HCT116 (cell line): ENCODE data around the gene CASP12. TPM values are rescaled to one million over a fixed set of nuclear protein-coding genes. Genes with fewer than 3 reads are reported as not detected.

Experiments
- ATAC-seq: fragments of 200-7000 bp; cut with Tn5 transposase; 2 replicates; pipeline ENCODE4 v1.9.1; 2020; ENCODE audit warnings: mild to moderate bottlenecking, moderate library complexity
- BruUV-seq: library from RNA; stranded (reverse); fragments of 400-500 nt; replicated peaks from 2 replicates; lab custom pipeline; 2021; lab: Mats Ljungman, UMichigan
- CTCF ChIA-PET: fragments of 300-600 bp; sonication (Branson Sonifier 250); formaldehyde crosslinking; loops from one replicate; lab custom pipeline; 2021; ENCODE audit warnings: antibody characterized with exemption; lab: Charles Lee
- POLR2A ChIA-PET: fragments of 300-600, 350-600 bp; sonication (Branson Sonifier 250); formaldehyde crosslinking; loops from one replicate; lab custom pipeline; 2021; ENCODE audit warnings: antibody characterized with exemption; lab: Charles Lee
- RAD21 ChIA-PET, 2 experiments: fragments of 300-600 bp; sonication (Branson Sonifier 250); formaldehyde crosslinking; loops; one replicate each; lab custom pipeline; 2023; ENCODE audit warnings: low total read pairs in 2 of 2; ENCODE audit not compliant: uncharacterized antibody in 2 of 2, unreplicated experiment in 2 of 2, low non-redundant PET in 1 of 2; lab: Charles Lee
- DNase-seq: peaks from one replicate; pipeline ENCODE4 v3.0.0-alpha.2; 2010; ENCODE audit warnings: low read depth, low spot score
- H2AFZ ChIP-seq: fragments of 200-600 bp; shearing (Covaris generic), sonication (generic); 2 replicates; pipeline ENCODE4 v1.6.1; 2017; ENCODE audit warnings: low read depth, mixed run types, mixed read lengths, antibody characterized with exemption, low read length; ENCODE audit not compliant: poor library complexity, severe bottlenecking
- H3K27ac ChIP-seq: 2 replicates; pipeline ENCODE4 v1.5.1; 2012; ENCODE audit warnings: low read depth, low read length
- H3K27me3 ChIP-seq: fragments of 200-600 bp; sonication (generic); 2 replicates; pipeline ENCODE4 v1.6.1; 2016; ENCODE audit warnings: mixed run types, low read length, mixed read lengths; ENCODE audit not compliant: insufficient read depth
- H3K36me3 ChIP-seq, 2 experiments: fragments of 200-500 bp in 1 of 2; fragments of 200-600 bp in 1 of 2; sonication (Bioruptor generic) in 1 of 2; sonication (generic) in 1 of 2; 2 replicates each; pipeline versions ENCODE4 v1.5.1 to v1.6.1; 2014 to 2016; ENCODE audit warnings: low read length in 2 of 2, inconsistent platforms in 1 of 2, mixed read lengths in 1 of 2, mixed run types in 1 of 2; ENCODE audit not compliant: insufficient read depth in 2 of 2, control insufficient read depth in 1 of 2
- H3K4me1 ChIP-seq, 2 experiments: fragments of 200-600 bp in 1 of 2; sonication (generic) in 1 of 2; 2 replicates each; pipeline versions ENCODE4 v1.5.1 to v1.6.1; 2012 to 2017; ENCODE audit warnings: low read length in 2 of 2, inconsistent platforms in 1 of 2, mild to moderate bottlenecking in 1 of 2, mixed read lengths in 1 of 2, mixed run types in 1 of 2, moderate library complexity in 1 of 2; ENCODE audit not compliant: insufficient read depth in 2 of 2, control insufficient read depth in 1 of 2
- H3K4me2 ChIP-seq: fragments of 200-600 bp; sonication (generic); 2 replicates; pipeline ENCODE4 v1.6.1; 2017; ENCODE audit warnings: mixed run types, low read length, mixed read lengths
- H3K4me3 ChIP-seq, 2 experiments: fragments of 200-600 bp in 1 of 2; sonication (generic) in 1 of 2; replicated peaks in 1 of 2; 2 replicates each; pipeline ENCODE4 v1.5.1; 2011 to 2016; ENCODE audit warnings: low read length in 2 of 2, control low read depth in 1 of 2, low read depth in 1 of 2, mild to moderate bottlenecking in 1 of 2, mixed read lengths in 1 of 2, mixed run types in 1 of 2
- H3K79me2 ChIP-seq: fragments of 200-600 bp; sonication (generic); 2 replicates; pipeline ENCODE4 v1.6.1; 2017; ENCODE audit warnings: mild to moderate bottlenecking, mixed run types, low read length, moderate library complexity, mixed read lengths; ENCODE audit not compliant: insufficient read depth
- H3K9ac ChIP-seq: fragments of 200-600 bp; sonication (generic); 2 replicates; pipeline ENCODE4 v1.6.1; 2016; ENCODE audit warnings: low read length, mixed read lengths
- H3K9me2 ChIP-seq: fragments of 200-600 bp; sonication (generic), shearing (Covaris generic); 2 replicates; pipeline ENCODE4 v1.6.1; 2017; ENCODE audit warnings: mixed run types, mild to moderate bottlenecking, moderate library complexity; ENCODE audit not compliant: insufficient read depth
- H3K9me3 ChIP-seq, 2 experiments: fragments of 200-500 bp in 1 of 2; fragments of 200-600 bp in 1 of 2; sonication (Bioruptor generic) in 1 of 2; sonication (generic) in 1 of 2; 2 replicates each; pipeline ENCODE4 v1.6.1; 2014 to 2017; ENCODE audit warnings: low read length in 2 of 2, mixed read lengths in 2 of 2, inconsistent platforms in 1 of 2, low read depth in 1 of 2, mild to moderate bottlenecking in 1 of 2, mixed run types in 1 of 2, moderate library complexity in 1 of 2; ENCODE audit not compliant: control insufficient read depth in 1 of 2, insufficient read depth in 1 of 2
- H4K20me1 ChIP-seq: fragments of 200-600 bp; sonication (generic), shearing (Covaris generic); 2 replicates; pipeline ENCODE4 v1.6.1; 2017; ENCODE audit warnings: mixed run types, mild to moderate bottlenecking, moderate library complexity; ENCODE audit not compliant: insufficient read depth
- CBX3 ChIP-seq: IDR thresholded peaks from 2 replicates; pipeline ENCODE4 v1.6.1; 2012; ENCODE audit warnings: low read depth
- CEBPB ChIP-seq: IDR thresholded peaks from 2 replicates; pipeline ENCODE4 v1.6.1; 2012; ENCODE audit warnings: low read depth
- ELF1 ChIP-seq: IDR thresholded peaks from 2 replicates; pipeline ENCODE4 v1.6.1; 2012; ENCODE audit warnings: low read depth, borderline replicate concordance
- EZH2phosphoT487 ChIP-seq: fragments of 200-600 bp; IDR thresholded peaks from 2 replicates; pipeline ENCODE4 v1.6.1; 2018; ENCODE audit warnings: antibody characterized with exemption, borderline replicate concordance
- JUND ChIP-seq: IDR thresholded peaks from 2 replicates; pipeline ENCODE4 v1.6.1; 2012
- POLR2A ChIP-seq: IDR thresholded peaks from 2 replicates; pipeline ENCODE4 v1.7.0; 2011; ENCODE audit warnings: borderline replicate concordance; ENCODE audit not compliant: insufficient read depth, insufficient read length; ENCODE audit errors: extremely low read depth
- RAD21 ChIP-seq: IDR thresholded peaks from 2 replicates; pipeline ENCODE4 v1.6.1; 2012; ENCODE audit warnings: low read depth, mild to moderate bottlenecking
- SIN3A ChIP-seq: IDR thresholded peaks from 2 replicates; pipeline ENCODE4 v1.6.1; 2012; ENCODE audit warnings: low read depth
- SP1 ChIP-seq: IDR thresholded peaks from 2 replicates; pipeline ENCODE4 v1.6.1; 2012; ENCODE audit warnings: low read depth
- TCF7L2 ChIP-seq: IDR thresholded peaks from 2 replicates; pipeline ENCODE4 v1.7.0; 2011; ENCODE audit warnings: borderline replicate concordance, inconsistent platforms; ENCODE audit not compliant: insufficient read depth, insufficient read length; ENCODE audit errors: extremely low read depth
- YY1 ChIP-seq: IDR thresholded peaks from 2 replicates; pipeline ENCODE4 v1.6.1; 2011; ENCODE audit warnings: low read length, low read depth, moderate library complexity, mild to moderate bottlenecking; ENCODE audit not compliant: insufficient replicate concordance; ENCODE audit errors: extremely low read depth
- intact Hi-C: fragments of 100-400 bp; cut with micrococcal nuclease; formaldehyde crosslinking; loops from 2 replicates; pipeline ENCODE4 v1.10.0; 2022
- total RNA-seq: library from RNA; stranded (reverse); gene quantifications from one replicate; pipeline ENCODE4 v1.2.1, GENCODE V29; 2021; ENCODE audit not compliant: unreplicated experiment
- TF ChIP-seq, protein P1 (sequence below), 3 experiments: fragments of 200-600 bp in 1 of 3; sonication (generic) in 1 of 3; IDR thresholded peaks in 2 of 3; conservative IDR thresholded peaks in 1 of 3; 2 replicates each; pipeline ENCODE4 v1.5.1; 2012 to 2017; ENCODE audit warnings: low read depth in 2 of 3, low read length in 2 of 3, antibody characterized with exemption in 1 of 3, borderline replicate concordance in 1 of 3, control low read depth in 1 of 3, mild to moderate bottlenecking in 1 of 3, mixed read lengths in 1 of 3, mixed run types in 1 of 3, moderate library complexity in 1 of 3; ENCODE audit not compliant: insufficient read depth in 1 of 3
- TF ChIP-seq, protein P2 (sequence below): IDR thresholded peaks from 2 replicates; pipeline ENCODE4 v1.6.1; 2012

CASP12 gene
- total RNA-seq, 1 experiment from 2014 or later: not detected

DNA sequence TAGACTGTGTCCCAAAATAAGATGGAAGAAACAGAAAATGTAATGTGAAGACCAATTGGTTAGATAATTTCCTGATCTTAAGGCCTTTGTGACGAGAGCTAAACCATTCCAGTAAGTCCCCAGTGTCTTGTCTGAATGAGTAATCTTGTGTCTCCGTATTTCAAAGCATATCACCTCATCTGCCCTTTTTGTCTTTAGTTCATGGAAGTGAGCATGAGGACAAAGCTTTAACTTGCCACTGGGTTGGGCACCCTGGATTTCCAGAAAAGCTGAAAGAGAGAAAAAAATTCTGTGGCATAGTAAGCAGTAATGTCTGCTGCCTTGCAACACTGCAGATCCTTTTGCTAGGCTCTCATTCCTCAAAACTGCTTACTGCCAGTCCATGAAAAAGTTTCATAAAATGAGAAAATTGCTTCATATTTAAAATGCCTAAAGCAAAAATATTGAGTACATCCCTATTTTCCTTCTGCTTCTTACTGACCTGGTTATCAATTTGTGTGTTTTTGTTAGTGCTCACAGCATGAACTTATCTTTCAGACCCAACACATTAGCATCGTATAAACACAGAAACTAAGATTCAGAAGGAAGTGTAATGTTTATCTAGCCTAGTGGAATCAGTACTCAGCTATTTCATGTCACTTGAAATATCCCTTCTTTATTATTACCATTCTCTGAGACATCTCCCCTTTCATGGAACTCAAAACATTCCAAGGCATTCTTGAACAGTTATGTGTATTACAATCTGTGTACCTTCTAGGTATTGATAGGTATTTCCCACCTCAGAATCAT is 5.3 kb downstream of the CASP12 start (continued):
- TF ChIP-seq, protein P1, sequence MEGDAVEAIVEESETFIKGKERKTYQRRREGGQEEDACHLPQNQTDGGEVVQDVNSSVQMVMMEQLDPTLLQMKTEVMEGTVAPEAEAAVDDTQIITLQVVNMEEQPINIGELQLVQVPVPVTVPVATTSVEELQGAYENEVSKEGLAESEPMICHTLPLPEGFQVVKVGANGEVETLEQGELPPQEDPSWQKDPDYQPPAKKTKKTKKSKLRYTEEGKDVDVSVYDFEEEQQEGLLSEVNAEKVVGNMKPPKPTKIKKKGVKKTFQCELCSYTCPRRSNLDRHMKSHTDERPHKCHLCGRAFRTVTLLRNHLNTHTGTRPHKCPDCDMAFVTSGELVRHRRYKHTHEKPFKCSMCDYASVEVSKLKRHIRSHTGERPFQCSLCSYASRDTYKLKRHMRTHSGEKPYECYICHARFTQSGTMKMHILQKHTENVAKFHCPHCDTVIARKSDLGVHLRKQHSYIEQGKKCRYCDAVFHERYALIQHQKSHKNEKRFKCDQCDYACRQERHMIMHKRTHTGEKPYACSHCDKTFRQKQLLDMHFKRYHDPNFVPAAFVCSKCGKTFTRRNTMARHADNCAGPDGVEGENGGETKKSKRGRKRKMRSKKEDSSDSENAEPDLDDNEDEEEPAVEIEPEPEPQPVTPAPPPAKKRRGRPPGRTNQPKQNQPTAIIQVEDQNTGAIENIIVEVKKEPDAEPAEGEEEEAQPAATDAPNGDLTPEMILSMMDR (IDR thresholded peaks at IDR 0.05 in 2 of 3, conservative IDR thresholded peaks at IDR 0.05 in 1 of 3; ENCODE audit: borderline replicate concordance in 1 of 3, insufficient read depth in 1 of 3, low read depth in 2 of 3, low read length in 2 of 3): no peak
- TF ChIP-seq CEBPB: no peak
- TF ChIP-seq JUND: no peak
- no peak for TF ChIP-seq POLR2A
- no peak for TF ChIP-seq ELF1
- no peak for TF ChIP-seq EZH2phosphoT487
- TF ChIP-seq RAD21: no peak

- no peaks in the 10 kb centered on the region for H3K27me3 ChIP-seq
- ChIA-PET CTCF (no interaction called here), RAD21 (no interaction called here), POLR2A (no interaction called here)
- BruUV-seq: no TSS peak
- intact Hi-C loops: no loop called here
- ATAC-seq (no peak), DNase-seq (no peak)
- no peak overlapping the region for H3K9ac ChIP-seq
- no peaks in the 10 kb centered on the region for H3K79me2 ChIP-seq
- H3K4me1 ChIP-seq: no peaks in the 10 kb centered on the region
- H3K9me2 ChIP-seq: no peaks in the 10 kb centered on the region
- no peaks in the 10 kb centered on the region for H4K20me1 ChIP-seq
- no peak overlapping the region for H2AFZ ChIP-seq
- TF ChIP-seq, protein P2, sequence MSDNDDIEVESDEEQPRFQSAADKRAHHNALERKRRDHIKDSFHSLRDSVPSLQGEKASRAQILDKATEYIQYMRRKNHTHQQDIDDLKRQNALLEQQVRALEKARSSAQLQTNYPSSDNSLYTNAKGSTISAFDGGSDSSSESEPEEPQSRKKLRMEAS: no peak
- TF ChIP-seq SIN3A (no peak), YY1 (no peak), ELF1 (no peak), CBX3 (no peak), RAD21 (no peak), SP1 (no peak), TCF7L2 (no peak)
- TF ChIP-seq, protein P1 (IDR thresholded peaks at IDR 0.05 in 2 of 3, conservative IDR thresholded peaks at IDR 0.05 in 1 of 3; ENCODE audit: borderline replicate concordance in 1 of 3, insufficient read depth in 1 of 3, low read depth in 2 of 3, low read length in 2 of 3): no peak
- H3K9me3 ChIP-seq: no peaks in the 10 kb centered on the region
- H3K4me3 ChIP-seq: no peak overlapping the region
- H3K27ac ChIP-seq: no peak overlapping the region
- H3K4me2 ChIP-seq: no peak overlapping the region
- no peaks in the 10 kb centered on the region for H3K36me3 ChIP-seq
Measured at GRCh38 chr11:104891135-104891534, 7.1 kb downstream of the CASP12 start.
